Smooth muscle cell (in vitro differentiated cells): ENCODE measurements around the gene SNCA. TPM values are rescaled to one million over a fixed set of nuclear protein-coding genes. Genes with fewer than 3 reads are reported as not detected.

Experiments used
- DNase-seq: peaks from one replicate; lab custom pipeline; 2025; ENCODE audit not compliant: unreplicated experiment; lab: John Stamatoyannopoulos, UW
- H2AFZ ChIP-seq: fragments of 200-600 bp; sonication (generic); 2 replicates; pipeline ENCODE4 v1.6.0; 2016; ENCODE audit warnings: antibody characterized with exemption, low read depth, mild to moderate bottlenecking
- H3F3A ChIP-seq: fragments of 200-600 bp; sonication (generic); 2 replicates; pipeline ENCODE4 v1.6.0; 2017; ENCODE audit warnings: antibody characterized with exemption, low read depth
- H3K27ac ChIP-seq: fragments of 200-600 bp; sonication (generic); 2 replicates; pipeline ENCODE4 v1.5.1; 2016; ENCODE audit warnings: low read depth, mild to moderate bottlenecking
- H3K27me3 ChIP-seq: fragments of 200-600 bp; sonication (generic); 2 replicates; pipeline ENCODE4 v1.6.1; 2016; ENCODE audit warnings: low read depth, mild to moderate bottlenecking
- H3K36me3 ChIP-seq: fragments of 200-600 bp; sonication (generic); 2 replicates; pipeline ENCODE4 v1.5.1; 2016; ENCODE audit warnings: low read depth
- H3K4me1 ChIP-seq: fragments of 200-600 bp; sonication (generic); 2 replicates; pipeline ENCODE4 v1.5.1; 2016; ENCODE audit warnings: low read depth
- H3K4me2 ChIP-seq: fragments of 200-600 bp; sonication (generic); 2 replicates; pipeline ENCODE4 v1.6.0; 2016; ENCODE audit warnings: mild to moderate bottlenecking
- H3K4me3 ChIP-seq: fragments of 200-600 bp; sonication (generic); 2 replicates; pipeline ENCODE4 v1.5.1; 2016; ENCODE audit warnings: mild to moderate bottlenecking
- H3K79me2 ChIP-seq: fragments of 200-600 bp; sonication (generic); 2 replicates; pipeline ENCODE4 v1.6.0; 2016; ENCODE audit warnings: low read depth, mild to moderate bottlenecking
- H3K9ac ChIP-seq: fragments of 200-600 bp; sonication (generic); 2 replicates; pipeline ENCODE4 v1.6.0; 2016; ENCODE audit warnings: low read depth
- H3K9me3 ChIP-seq: fragments of 200-600 bp; sonication (generic); replicated peaks from 2 replicates; pipeline ENCODE4 v1.5.1; 2016; ENCODE audit warnings: low read depth
- H4K20me1 ChIP-seq: fragments of 200-600 bp; sonication (generic); 2 replicates; pipeline ENCODE4 v1.6.0; 2016; ENCODE audit warnings: low read depth
- WGBS: methylation state at CpG from one replicate; pipeline ENCODE4 v1.1.7; 2016; ENCODE audit warnings: low lambda C conversion rate; 5-methylcytosine and 5-hydroxymethylcytosine counted together
- polyA plus RNA-seq: library from polyadenylated mRNA; unstranded; fragments of >200 nt; fragmentation: Nextera tagmentation; extraction: Ambion mirVana; gene quantifications from 2 replicates; pipeline ENCODE4 v1.2.1, GENCODE V29; 2016
- total RNA-seq: library from RNA; depleted of rRNA; stranded (reverse); fragments of >200 nt; gene quantifications from 2 replicates; pipeline ENCODE4 v1.2.3, GENCODE V29; 2014
- TF ChIP-seq, protein P1 (sequence below): fragments of 200-600 bp; sonication (generic); IDR thresholded peaks from 2 replicates; pipeline ENCODE4 v1.5.1; 2017; ENCODE audit warnings: borderline replicate concordance, mild to moderate bottlenecking, antibody characterized with exemption; ENCODE audit not compliant: insufficient read depth, poor library complexity, severe bottlenecking

SNCA gene
- total and polyA plus RNA-seq, 2 experiments from 2014 or later = 0.22 to 3.2 TPM

DNA sequence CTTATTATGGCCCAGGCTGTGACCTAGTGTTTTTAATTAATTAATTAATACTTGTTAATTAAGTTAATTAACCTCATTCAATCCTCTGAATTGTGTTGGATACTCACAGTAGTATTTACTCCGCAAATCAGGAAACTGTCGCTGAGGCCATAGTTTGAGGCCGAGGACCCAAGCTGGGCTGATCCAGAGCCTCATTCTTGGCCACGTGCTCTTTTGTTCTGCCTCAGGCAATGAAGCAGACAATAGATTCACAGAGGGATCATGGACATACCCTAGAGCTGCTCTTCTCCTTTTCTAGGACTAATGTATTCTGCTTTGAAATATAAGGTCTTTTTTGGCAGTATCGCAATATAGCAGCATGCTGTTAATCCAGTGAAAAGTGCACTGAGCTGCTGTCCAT lies 24.0 kb upstream of the SNCA start:
- H3K27me3 ChIP-seq = no peaks in the 10 kb centered on the region

DNA sequence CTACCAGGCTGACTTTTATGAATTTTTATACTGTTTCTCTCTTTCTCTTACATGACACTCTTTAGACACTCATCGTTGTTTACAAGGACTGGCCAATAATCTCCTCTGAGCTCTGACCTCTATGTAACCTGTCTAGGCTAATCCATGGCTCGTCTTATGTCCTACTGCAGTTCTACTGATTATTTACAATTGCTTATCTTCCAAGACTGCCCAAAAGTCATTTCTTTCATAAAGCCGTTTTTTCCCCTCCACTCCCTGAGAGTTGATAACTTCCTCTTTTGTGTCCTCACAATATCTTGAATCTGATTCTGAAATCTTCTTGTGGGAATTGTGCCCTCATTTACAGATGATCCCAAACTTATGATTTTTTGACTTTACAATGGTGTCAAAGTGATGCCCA lies 18.3 kb upstream of the SNCA start:
- H3K9ac ChIP-seq = no peak overlapping the region
- no peak for DNase-seq
- H2AFZ ChIP-seq = no peak overlapping the region
- 71% methylated on average over 3 of the region's 3 CpGs for WGBS
- H3K9me3 ChIP-seq = no peaks in the 10 kb centered on the region
- H3K79me2 ChIP-seq = no peaks in the 10 kb centered on the region
- H3K4me2 ChIP-seq = no peak overlapping the region
- H3K36me3 ChIP-seq = no peaks in the 10 kb centered on the region
- H3K4me1 ChIP-seq = no peaks in the 10 kb centered on the region
- H3K27ac ChIP-seq = no peak overlapping the region
- no peaks in the 10 kb centered on the region for H3F3A ChIP-seq
- no peaks in the 10 kb centered on the region for H4K20me1 ChIP-seq
- no peaks in the 10 kb centered on the region for H3K27me3 ChIP-seq
- TF ChIP-seq, protein P1, sequence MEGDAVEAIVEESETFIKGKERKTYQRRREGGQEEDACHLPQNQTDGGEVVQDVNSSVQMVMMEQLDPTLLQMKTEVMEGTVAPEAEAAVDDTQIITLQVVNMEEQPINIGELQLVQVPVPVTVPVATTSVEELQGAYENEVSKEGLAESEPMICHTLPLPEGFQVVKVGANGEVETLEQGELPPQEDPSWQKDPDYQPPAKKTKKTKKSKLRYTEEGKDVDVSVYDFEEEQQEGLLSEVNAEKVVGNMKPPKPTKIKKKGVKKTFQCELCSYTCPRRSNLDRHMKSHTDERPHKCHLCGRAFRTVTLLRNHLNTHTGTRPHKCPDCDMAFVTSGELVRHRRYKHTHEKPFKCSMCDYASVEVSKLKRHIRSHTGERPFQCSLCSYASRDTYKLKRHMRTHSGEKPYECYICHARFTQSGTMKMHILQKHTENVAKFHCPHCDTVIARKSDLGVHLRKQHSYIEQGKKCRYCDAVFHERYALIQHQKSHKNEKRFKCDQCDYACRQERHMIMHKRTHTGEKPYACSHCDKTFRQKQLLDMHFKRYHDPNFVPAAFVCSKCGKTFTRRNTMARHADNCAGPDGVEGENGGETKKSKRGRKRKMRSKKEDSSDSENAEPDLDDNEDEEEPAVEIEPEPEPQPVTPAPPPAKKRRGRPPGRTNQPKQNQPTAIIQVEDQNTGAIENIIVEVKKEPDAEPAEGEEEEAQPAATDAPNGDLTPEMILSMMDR = no peak
- H3K4me3 ChIP-seq = no peak overlapping the region

More for the DNA sequence above, 24.0 kb upstream of the SNCA start:
- no peaks in the 10 kb centered on the region for H3K79me2 ChIP-seq
- no peak for DNase-seq
- H3K9ac ChIP-seq = no peak overlapping the region
- H3K4me2 ChIP-seq = no peak overlapping the region
- H4K20me1 ChIP-seq = no peaks in the 10 kb centered on the region
- H3K27ac ChIP-seq = no peak overlapping the region
- H3K36me3 ChIP-seq = no peaks in the 10 kb centered on the region
- no peak overlapping the region for H3K4me3 ChIP-seq
- 82% methylated on average over 5 of the region's 5 CpGs for WGBS
- no peaks in the 10 kb centered on the region for H3K9me3 ChIP-seq
- H3K4me1 ChIP-seq = no peaks in the 10 kb centered on the region
- no peak overlapping the region for H2AFZ ChIP-seq
- H3F3A ChIP-seq = no peaks in the 10 kb centered on the region
- TF ChIP-seq, protein P1 = no peak

GRCh38 chr4:89847571-89848325 lies 10.8 kb upstream of the SNCA start:
- no peaks in the 10 kb centered on the region for H3F3A ChIP-seq
- no peaks in the 10 kb centered on the region for H3K9me3 ChIP-seq
- H3K4me3 ChIP-seq = no peak overlapping the region
- no peaks in the 10 kb centered on the region for H3K4me1 ChIP-seq
- no peaks in the 10 kb centered on the region for H3K27me3 ChIP-seq
- H3K27ac ChIP-seq = no peak overlapping the region
- 88% methylated on average over 1 of the region's 1 CpG for WGBS
- H3K79me2 ChIP-seq = no peaks in the 10 kb centered on the region
- TF ChIP-seq, protein P1 = no peak
- DNase-seq = no peak
- H4K20me1 ChIP-seq = no peaks in the 10 kb centered on the region
- H3K36me3 ChIP-seq = no peaks in the 10 kb centered on the region
- H3K4me2 ChIP-seq = no peak overlapping the region
- H2AFZ ChIP-seq = no peak overlapping the region
- H3K9ac ChIP-seq = no peak overlapping the region

DNA sequence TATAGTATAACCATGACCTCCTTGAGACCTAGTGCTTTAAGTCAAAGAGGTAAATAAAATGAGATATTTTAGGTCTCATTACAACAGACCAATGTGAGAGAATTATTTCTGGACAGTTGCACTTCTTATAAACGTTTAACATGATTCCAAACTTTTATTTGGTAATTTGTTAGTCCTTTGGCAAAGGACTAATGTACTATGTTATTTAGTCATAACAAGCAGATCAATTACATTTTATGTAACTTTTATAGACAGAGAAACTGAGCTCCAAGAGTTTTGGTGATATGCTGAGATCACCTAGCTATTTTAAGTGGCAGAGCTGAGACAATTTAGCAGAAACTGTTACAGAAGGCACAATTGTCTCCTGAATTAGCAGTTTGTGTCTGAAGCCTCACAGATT lies 2.6 kb upstream of the SNCA start:
- Histone ChIP-seq H2AFZ (no peak overlapping the region), H4K20me1 (no peaks in the 10 kb centered on the region), H3K27ac (no peak overlapping the region), H3K27me3 (peaks cover 28% of the 10 kb centered on the region), H3K36me3 (no peaks in the 10 kb centered on the region), H3K9me3 (no peaks in the 10 kb centered on the region), H3K79me2 (no peaks in the 10 kb centered on the region), H3K4me3 (no peak overlapping the region), H3K4me1 (peaks cover 9% of the 10 kb centered on the region), H3K9ac (no peak overlapping the region), H3F3A (no peaks in the 10 kb centered on the region), H3K4me2 (no peak overlapping the region)
- 63% methylated on average over 1 of the region's 1 CpG for WGBS
- TF ChIP-seq, protein P1 = no peak
- no peak for DNase-seq
